HG02981 (cell line): ENCODE data around the gene ACTN3.
"Not testable (repeated sequence)": the region's sequence is repeated elsewhere in the genome, so short reads cannot be mapped to it uniquely, and the experiment has no call there.

Source experiments
- ATAC-seq: cut with Tn5 transposase; IDR thresholded peaks from one replicate; pipeline ENCODE4 v1.9.1; 2021; ENCODE audit warnings: mild to moderate bottlenecking, moderate library complexity; ENCODE audit not compliant: unreplicated experiment

ACTN3 gene

GRCh38 chr11:66593303-66593635 lies 46.6 kb downstream of the ACTN3 start:
- ATAC-seq, result no peak

DNA sequence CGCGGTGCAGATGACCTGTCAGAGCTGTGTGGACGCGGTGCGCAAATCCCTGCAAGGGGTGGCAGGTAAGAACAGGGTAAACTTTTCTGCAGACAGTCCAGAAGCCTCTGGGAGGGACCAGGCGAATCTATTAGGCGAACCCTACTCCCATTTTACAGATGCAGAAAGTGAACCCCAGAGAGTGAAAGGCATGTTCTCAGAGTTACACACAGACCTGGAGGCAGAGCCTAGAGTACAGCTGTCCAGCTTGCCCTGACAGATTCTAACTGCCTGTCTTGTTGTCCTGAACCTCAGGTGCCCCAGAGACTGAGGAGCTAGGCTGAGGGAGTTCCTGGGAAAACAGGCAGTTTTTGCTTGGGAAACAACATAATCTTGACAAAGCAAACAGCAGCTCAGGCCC lies 46.9 kb downstream of the ACTN3 start:
- no peak for ATAC-seq

DNA sequence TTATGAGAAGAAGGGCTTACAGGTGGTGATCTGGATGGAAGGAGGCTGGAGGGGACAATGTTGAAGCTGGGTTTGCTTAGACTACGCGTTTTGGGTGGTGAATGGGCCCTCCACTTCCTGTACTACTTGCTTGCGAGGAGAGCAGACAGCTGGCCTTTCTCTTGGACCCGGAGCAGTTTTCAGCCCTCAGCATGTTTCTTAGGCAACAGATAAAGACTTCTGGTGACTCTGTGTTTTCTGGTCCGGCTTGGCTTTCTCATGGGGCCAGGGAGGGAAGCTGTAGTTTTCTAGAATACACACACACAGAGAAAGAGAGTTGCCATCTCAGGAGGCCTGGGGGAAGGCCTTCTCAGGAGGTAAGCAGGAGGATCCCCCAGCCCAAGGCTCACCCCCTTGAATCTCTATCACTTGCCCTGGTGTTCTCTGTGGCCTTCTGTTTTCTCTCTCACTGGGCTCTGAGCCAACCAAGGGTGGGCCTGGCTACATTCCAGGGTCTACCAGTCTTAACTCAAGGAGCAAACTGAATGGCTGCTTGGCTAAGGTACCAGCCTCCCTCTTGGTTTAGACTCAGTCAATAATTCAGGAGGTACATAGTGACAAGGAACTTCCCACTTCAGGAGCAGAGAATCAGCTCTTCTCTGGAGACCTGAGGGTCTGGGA lies 48.7 kb downstream of the ACTN3 start:
- ATAC-seq, result no peak

DNA sequence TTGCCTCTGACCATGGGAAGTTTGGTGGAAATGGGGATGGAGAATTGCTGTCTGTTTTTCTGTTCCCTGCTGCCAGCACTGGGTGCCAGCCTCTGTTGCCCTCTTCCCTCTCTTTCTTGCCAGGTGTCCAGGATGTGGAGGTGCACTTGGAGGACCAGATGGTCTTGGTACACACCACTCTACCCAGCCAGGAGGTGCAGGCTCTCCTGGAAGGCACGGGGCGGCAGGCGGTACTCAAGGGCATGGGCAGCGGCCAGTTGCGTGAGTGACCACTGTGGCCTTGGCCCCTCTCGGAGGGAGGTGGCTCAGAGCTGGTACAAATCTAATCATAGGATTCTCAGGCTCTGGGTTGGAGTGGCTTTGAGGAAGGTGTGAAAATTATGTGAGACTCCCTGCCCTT lies 52.3 kb downstream of the ACTN3 start:
- ATAC-seq, result no peak

- no peak for ATAC-seq
These were observed 53.5 kb downstream of the ACTN3 start for GRCh38 chr11:66600219-66600618.

- ATAC-seq, result no peak
These were observed 54.0 kb downstream of the ACTN3 start for GRCh38 chr11:66600631-66601233.

GRCh38 chr11:66603072-66603471 lies 56.4 kb downstream of the ACTN3 start:
- no peak for ATAC-seq

DNA sequence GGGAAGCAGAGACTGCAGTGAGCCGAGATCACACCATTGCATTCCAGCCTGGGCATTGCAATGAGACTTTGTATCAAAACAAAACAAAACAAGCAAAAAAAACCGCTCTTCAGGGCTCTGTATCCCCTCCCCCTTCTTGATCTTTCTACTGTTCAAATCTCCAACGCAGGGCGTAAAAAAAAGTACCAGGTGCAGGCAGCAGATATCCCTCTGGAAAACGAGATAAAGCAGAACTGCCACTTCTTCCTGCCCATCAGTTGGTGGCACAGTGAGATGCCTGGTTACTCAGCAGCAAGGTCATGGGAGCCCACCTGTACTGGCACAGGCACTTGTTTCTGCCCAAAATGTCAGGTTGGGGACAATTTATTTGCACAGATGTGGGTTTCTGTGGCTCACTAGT lies 57.5 kb downstream of the ACTN3 start:
- ATAC-seq, result no peak

- not testable (repeated sequence) for ATAC-seq
These were observed 59.9 kb downstream of the ACTN3 start for GRCh38 chr11:66606608-66607007.

DNA sequence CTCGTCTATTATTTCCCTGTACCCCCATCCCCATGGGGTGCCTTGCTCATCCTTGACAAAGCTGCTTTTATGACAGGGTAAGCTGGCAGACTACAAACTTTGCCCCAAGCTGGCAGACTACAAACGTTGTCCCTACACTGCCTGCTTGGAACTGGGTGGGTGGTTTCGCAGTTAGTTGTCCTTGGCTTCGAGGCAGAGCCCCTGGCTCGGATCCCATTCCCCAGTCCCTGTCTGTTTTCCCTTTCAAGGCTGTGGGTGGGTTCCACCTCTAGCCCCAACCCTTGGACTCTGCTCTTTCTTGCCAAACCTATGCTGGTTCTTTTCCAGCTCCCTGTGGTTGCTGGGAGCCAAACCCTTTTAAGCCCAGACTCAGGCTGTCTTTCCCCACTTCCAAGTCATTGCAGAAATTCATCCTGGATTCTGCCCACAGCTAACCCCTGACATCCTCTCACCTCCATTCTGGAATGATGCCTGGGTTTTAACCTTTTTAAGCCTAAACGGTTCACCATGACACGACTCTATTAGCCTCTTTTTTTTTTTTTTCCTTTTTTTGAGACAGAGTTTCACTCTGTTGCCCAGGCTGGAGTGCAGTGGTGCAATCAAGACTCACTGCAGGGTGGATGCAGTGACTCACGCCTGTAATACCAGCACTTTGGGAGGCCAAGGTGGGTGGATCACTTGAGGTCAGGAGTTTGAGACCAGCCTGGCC lies 60.6 kb downstream of the ACTN3 start:
- ATAC-seq, result no peak

DNA sequence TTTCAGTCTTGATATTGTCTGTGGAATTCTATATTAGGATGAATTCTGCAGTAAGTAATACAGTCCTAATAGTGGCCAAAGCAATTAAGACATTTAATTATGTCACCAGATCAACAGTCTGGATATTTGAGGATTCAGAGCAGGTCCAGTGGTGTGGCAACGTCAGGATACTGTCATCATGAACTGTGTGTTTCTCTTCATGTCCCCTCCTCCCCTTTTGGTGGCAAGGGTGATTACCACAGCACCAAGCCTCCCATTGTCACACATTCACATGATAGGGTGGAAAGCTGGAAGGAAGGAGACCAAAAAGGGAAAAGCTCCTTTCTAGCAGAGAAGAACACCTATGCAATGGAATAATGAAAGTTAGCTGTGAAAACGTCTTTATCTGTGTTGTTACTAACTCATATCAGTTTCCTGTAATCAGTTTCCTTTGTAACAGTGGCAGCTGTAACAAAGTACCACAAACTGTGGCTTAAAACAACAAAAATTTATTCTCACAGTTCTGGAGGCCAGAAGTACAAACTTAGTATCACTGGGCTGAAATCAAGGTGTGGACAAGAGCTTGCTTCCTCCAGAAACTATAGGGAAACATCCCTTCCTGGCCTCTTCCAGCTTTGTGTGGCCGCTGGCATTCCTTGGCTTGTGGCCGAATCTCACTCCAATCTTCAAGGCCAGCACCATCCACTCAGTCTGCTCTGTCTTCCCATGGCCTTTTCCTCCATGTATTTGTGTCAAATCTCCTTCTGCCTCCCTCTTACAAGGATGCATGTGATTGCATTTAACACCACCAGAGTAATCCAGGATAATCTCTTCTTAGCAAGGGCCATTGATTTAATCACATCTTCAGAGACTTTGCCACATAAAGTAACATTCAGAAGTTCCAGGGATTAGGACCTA lies 63.3 kb downstream of the ACTN3 start:
- no peak for ATAC-seq

DNA sequence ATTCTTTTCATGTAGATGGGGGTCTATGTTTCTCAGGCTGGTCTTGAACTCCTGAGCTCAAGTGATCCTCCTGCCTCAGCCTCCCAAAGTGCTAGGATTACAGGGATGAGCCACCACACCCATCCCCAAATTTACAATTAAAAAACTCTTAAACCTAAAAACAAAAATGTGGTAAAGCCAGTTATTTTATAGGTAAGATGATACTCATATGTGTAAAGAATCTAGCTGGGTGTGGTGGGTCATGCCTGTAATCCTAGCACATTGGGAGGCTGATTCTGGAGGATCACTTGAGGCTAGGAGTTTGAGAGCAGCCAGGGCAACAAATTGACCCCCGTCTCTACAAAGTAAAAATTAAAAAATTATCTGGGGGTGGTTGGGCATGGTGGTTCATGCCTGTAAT lies 65.8 kb downstream of the ACTN3 start:
- no peak for ATAC-seq
